M059J (cell line): Measurements from ENCODE around the gene ZNF878. TPM values are rescaled to one million over a fixed set of nuclear protein-coding genes. Genes with fewer than 3 reads are reported as not detected.
A peak's percentile ranks its signal among the peaks of the same experiment; 100 is the strongest.

Source experiments
- DNase-seq: peaks from one replicate; pipeline ENCODE4 v3.0.0-alpha.2; 2012; ENCODE audit warnings: low read depth
- total RNA-seq: library from RNA; depleted of rRNA; stranded (reverse); fragments of >200 nt; shearing (Covaris generic); gene quantifications from 2 replicates; pipeline ENCODE4 v1.2.3, GENCODE V29; 2014; rRNA removed

The ZNF878 gene
- total RNA-seq, 1 experiment from 2014 or later: 1.1 TPM

- DNase-seq: peak; percentile 90
Observed at GRCh38 chr19:12035220-12036172, 17.3 kb downstream of the ZNF878 start, which contains the start of gene ZNF433. ZNF433 (minus strand) TSS chr19:12035679; CDS start chr19:12035539, 140 bp downstream.

- no peak for DNase-seq
Observed at GRCh38 chr19:12034620-12035019, 18.1 kb downstream of the ZNF878 start.

GRCh38 chr19:12034198-12034597 lies 18.6 kb downstream of the ZNF878 start:
- no peak for DNase-seq

- DNase-seq: no peak
Observed at GRCh38 chr19:12015753-12016116, 37.0 kb downstream of the ZNF878 start.

GRCh38 chr19:12015015-12015752 lies 37.6 kb downstream of the ZNF878 start:
- no peak for DNase-seq

- DNase-seq: peak; percentile 86
Observed at GRCh38 chr19:12000152-12000981, 52.4 kb downstream of the ZNF878 start.

GRCh38 chr19:11995174-11995573 lies 57.6 kb downstream of the ZNF878 start:
- peak; percentile 23 for DNase-seq

Other genes with a start within 250 kb of the ZNF878 start
- 4.6 and 6.8 TPM in 2 replicates for gene ZNF440, start 238.7 kb downstream of the ZNF878 start, total RNA-seq
- gene ZNF439, start 204.2 kb downstream of the ZNF878 start, total RNA-seq: 9.4 and 18.3 TPM in 2 replicates
- gene ZNF69, start 165.2 kb downstream of the ZNF878 start, total RNA-seq: 1.1 and 5.4 TPM in 2 replicates
- 7.7 and 16.4 TPM in 2 replicates for gene ZNF700, start 127.9 kb downstream of the ZNF878 start, total RNA-seq
- 0.76 and 2.4 TPM in 2 replicates for gene ZNF763, start 87.9 kb downstream of the ZNF878 start, total RNA-seq
- 3.4 and 7.4 TPM in 2 replicates for gene ZNF433, start 17.3 kb downstream of the ZNF878 start, total RNA-seq
- 2.5 and 3.9 TPM in 2 replicates for gene ZNF844, start 11.8 kb upstream of the ZNF878 start, total RNA-seq
- gene ZNF20, start 87.4 kb upstream of the ZNF878 start, total RNA-seq: 1.6 and 12.0 TPM in 2 replicates
- 6.6 and 17.6 TPM in 2 replicates for gene ZNF625, start 103.8 kb upstream of the ZNF878 start, total RNA-seq
- 5.8 and 9.7 TPM in 2 replicates for gene ZNF136, start 110.1 kb upstream of the ZNF878 start, total RNA-seq
- gene ZNF44, start 241.9 kb upstream of the ZNF878 start, total RNA-seq: 4.2 and 11.5 TPM in 2 replicates